HepG2 (cell line): ENCODE results near the gene SIVA1.

ENCODE experiments used
- CEBPB ChIP-seq: IDR thresholded peaks from 2 replicates; pipeline ENCODE4 v1.6.1; 2011; ENCODE audit warnings: low read depth, low read length, improper control_type of control experiment, borderline replicate concordance
- CTCF ChIP-seq: sonication (generic); formaldehyde crosslinking; IDR thresholded peaks from 2 replicates; pipeline ENCODE4 v1.5.0; 2020; ENCODE audit warnings: mild to moderate bottlenecking, missing genetic modification reagents, moderate library complexity
- HNRNPH1 ChIP-seq: fragments of 200-400 bp; formaldehyde crosslinking; optimal IDR thresholded peaks from 2 replicates; pipeline ENCODE3; 2017; ENCODE audit warnings: mild to moderate bottlenecking, low read depth, low read length
- HOXA5 ChIP-seq: sonication (generic); formaldehyde crosslinking; IDR thresholded peaks from 2 replicates; pipeline ENCODE4 v1.4.0; 2020; ENCODE audit warnings: missing genetic modification reagents
- MAX ChIP-seq: IDR thresholded peaks from 2 replicates; pipeline ENCODE4 v1.6.1; 2012; ENCODE audit warnings: inconsistent platforms
- POLR2A ChIP-seq, 2 experiments: IDR thresholded peaks; 2 replicates each; pipeline ENCODE4 v1.6.1; 2011; ENCODE audit warnings: low read depth in 2 of 2, low read length in 2 of 2, mild to moderate bottlenecking in 1 of 2, moderate library complexity in 1 of 2; ENCODE audit not compliant: insufficient read depth in 1 of 2
- POLR2AphosphoS5 ChIP-seq: IDR thresholded peaks from 2 replicates; pipeline ENCODE4 v1.6.1; 2012; ENCODE audit warnings: low read depth, low read length
- RAD21 ChIP-seq: fragments of 450-650 bp; formaldehyde crosslinking; IDR thresholded peaks from 2 replicates; pipeline ENCODE4 v1.5.0; 2020; ENCODE audit warnings: mild to moderate bottlenecking
- SP2 ChIP-seq: sonication (generic); formaldehyde crosslinking; IDR thresholded peaks from 2 replicates; pipeline ENCODE4 v1.5.1; 2020; ENCODE audit warnings: mild to moderate bottlenecking, missing genetic modification reagents
- ZBTB21 ChIP-seq: sonication (generic); formaldehyde crosslinking; IDR thresholded peaks from 2 replicates; pipeline ENCODE4 v1.4.0; 2020; ENCODE audit warnings: missing genetic modification reagents
- ZNF343 ChIP-seq: sonication (generic); formaldehyde crosslinking; IDR thresholded peaks from 2 replicates; pipeline ENCODE4 v1.4.0; 2020; ENCODE audit warnings: mild to moderate bottlenecking, missing genetic modification reagents
- ZNF746 ChIP-seq: sonication (generic); formaldehyde crosslinking; IDR thresholded peaks from 2 replicates; pipeline ENCODE4 v1.8.0; 2022; ENCODE audit warnings: mild to moderate bottlenecking, missing genetic modification reagents

DNA sequence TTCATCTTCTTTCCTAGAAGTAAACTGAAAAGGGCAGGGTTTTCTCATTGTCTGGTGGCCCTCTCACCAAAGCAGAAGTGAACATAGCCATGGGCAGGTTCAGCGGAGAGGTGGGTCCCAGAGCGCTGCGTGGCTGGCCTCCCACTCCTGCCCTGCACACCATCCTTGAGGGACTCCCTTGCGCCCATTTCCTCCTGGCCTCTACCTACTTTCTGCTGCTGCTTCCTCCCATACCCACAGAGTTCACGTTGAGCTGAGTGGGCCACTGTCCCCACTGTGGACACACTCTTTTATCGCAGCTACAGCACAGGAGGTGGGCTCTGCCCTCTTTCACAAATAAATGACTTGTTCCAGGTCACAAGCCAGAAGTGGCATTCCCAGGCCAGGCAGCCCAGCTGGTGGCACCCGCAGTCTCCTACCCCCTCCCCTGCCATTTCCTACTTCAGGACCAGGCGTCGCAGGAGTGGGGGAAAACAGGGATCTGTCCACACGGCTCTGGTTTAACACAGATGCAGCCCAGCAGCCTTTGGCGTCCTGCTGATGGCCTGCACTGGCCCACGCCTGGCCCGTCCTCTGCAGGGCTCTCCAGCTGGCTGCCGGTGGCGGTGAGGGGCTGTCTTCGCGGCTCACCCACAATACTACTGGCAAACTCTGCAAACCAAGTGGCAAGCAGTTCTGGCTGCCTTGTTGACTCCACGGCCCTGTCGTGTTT, 4.9 kb downstream of the SIVA1 start:
- TF ChIP-seq RAD21 (CRISPR knock-in tag) (no peak), SP2 (CRISPR knock-in tag) (no peak), CEBPB (no peak), CTCF (CRISPR knock-in tag) (no peak), MAX (no peak), HNRNPH1 (no peak), ZBTB21 (CRISPR knock-in tag) (no peak), ZNF746 (CRISPR knock-in tag) (no peak), ZNF343 (no peak), HOXA5 (CRISPR knock-in tag) (no peak), POLR2AphosphoS5 (peak; percentile 55), POLR2A (IDR thresholded peaks at IDR 0.05; ENCODE audit: insufficient read depth in 1 of 2, low read depth in 2 of 2, low read length in 2 of 2) (peak in 1 of 2 experiments; percentile 60; a peak in 2 of 4 replicates)
